ENCODE data around the gene PRDM13. TPM values are rescaled to one million over a fixed set of nuclear protein-coding genes. Genes with fewer than 3 reads are reported as not detected.

PRDM13 gene
- total RNA-seq, 4 donors from 2014 or later = not detected

GRCh38 chr6:99590728-99591672 is 15.6 kb upstream of the PRDM13 start:
- TF ChIP-seq CTCF (IDR thresholded peaks at IDR 0.05; ENCODE audit: low read depth) = no peak

- no peak for TF ChIP-seq CTCF (IDR thresholded peaks at IDR 0.05; ENCODE audit: low read depth)
Observed at GRCh38 chr6:99591673-99592364, 14.8 kb upstream of the PRDM13 start.

GRCh38 chr6:99592900-99593299 is 13.7 kb upstream of the PRDM13 start:
- no peak for TF ChIP-seq CTCF (IDR thresholded peaks at IDR 0.05; ENCODE audit: low read depth)

GRCh38 chr6:99602520-99603420 is 3.9 kb upstream of the PRDM13 start:
- no peak for TF ChIP-seq CTCF (IDR thresholded peaks at IDR 0.05; ENCODE audit: low read depth)

- no peak for TF ChIP-seq CTCF (IDR thresholded peaks at IDR 0.05; ENCODE audit: low read depth)
Observed at GRCh38 chr6:99603421-99604165, 3.0 kb upstream of the PRDM13 start.

GRCh38 chr6:99604166-99605073 is 2.2 kb upstream of the PRDM13 start:
- no peak for TF ChIP-seq CTCF (IDR thresholded peaks at IDR 0.05; ENCODE audit: low read depth)
